Measurements from ENCODE around the gene ASAP3.

ASAP3 gene

GRCh38 chr1:23420778-23421177 lies 63.2 kb downstream of the ASAP3 start:
- no peak for TF ChIP-seq POLR2AphosphoS5 (IDR thresholded peaks at IDR 0.05; ENCODE audit: low read depth, low read length)
- no peak for TF ChIP-seq TAF1 (IDR thresholded peaks at IDR 0.05; ENCODE audit: borderline replicate concordance, insufficient read depth, low read length)
- TF ChIP-seq FOXP2 (optimal IDR thresholded peaks at IDR 0.05; ENCODE audit: borderline replicate concordance, extremely low read depth, extremely low read length, insufficient read depth): no peak
- no peak for TF ChIP-seq SIN3A (IDR thresholded peaks at IDR 0.05; ENCODE audit: borderline replicate concordance, insufficient read depth, low read length)
- no peak for TF ChIP-seq REST (IDR thresholded peaks at IDR 0.05; ENCODE audit: insufficient read depth in 1 of 2, low read depth in 2 of 2, low read length in 2 of 2)

- TF ChIP-seq POLR2AphosphoS5 (IDR thresholded peaks at IDR 0.05; ENCODE audit: low read depth, low read length) (no peak), TAF1 (IDR thresholded peaks at IDR 0.05; ENCODE audit: borderline replicate concordance, insufficient read depth, low read length) (no peak), FOXP2 (optimal IDR thresholded peaks at IDR 0.05; ENCODE audit: borderline replicate concordance, extremely low read depth, extremely low read length, insufficient read depth) (no peak), REST (IDR thresholded peaks at IDR 0.05; ENCODE audit: insufficient read depth in 1 of 2, low read depth in 2 of 2, low read length in 2 of 2) (no peak), SIN3A (IDR thresholded peaks at IDR 0.05; ENCODE audit: borderline replicate concordance, insufficient read depth, low read length) (no peak)
Observed at GRCh38 chr1:23419180-23419579, 64.8 kb downstream of the ASAP3 start.

- TF ChIP-seq SIN3A (IDR thresholded peaks at IDR 0.05; ENCODE audit: borderline replicate concordance, insufficient read depth, low read length): 0 out of 2 replicates have a peak, but pooled peaks have one; percentile 17
- no peak for TF ChIP-seq TAF1 (IDR thresholded peaks at IDR 0.05; ENCODE audit: borderline replicate concordance, insufficient read depth, low read length)
- 0 out of 2 replicates have a peak, but pooled peaks have one; percentile 17 for TF ChIP-seq POLR2AphosphoS5 (IDR thresholded peaks at IDR 0.05; ENCODE audit: low read depth, low read length)
Observed at GRCh38 chr1:23417570-23417969, 66.4 kb downstream of the ASAP3 start.

- TF ChIP-seq TAF1 (IDR thresholded peaks at IDR 0.05; ENCODE audit: borderline replicate concordance, insufficient read depth, low read length) (no peak), POLR2AphosphoS5 (IDR thresholded peaks at IDR 0.05; ENCODE audit: low read depth, low read length) (no peak), REST (IDR thresholded peaks at IDR 0.05; ENCODE audit: insufficient read depth in 1 of 2, low read depth in 2 of 2, low read length in 2 of 2) (no peak), SIN3A (IDR thresholded peaks at IDR 0.05; ENCODE audit: borderline replicate concordance, insufficient read depth, low read length) (no peak), FOXP2 (optimal IDR thresholded peaks at IDR 0.05; ENCODE audit: borderline replicate concordance, extremely low read depth, extremely low read length, insufficient read depth) (no peak)
Observed at GRCh38 chr1:23416964-23417363, 67.0 kb downstream of the ASAP3 start.

GRCh38 chr1:23408797-23409290 lies 75.1 kb downstream of the ASAP3 start:
- TF ChIP-seq REST (IDR thresholded peaks at IDR 0.05; ENCODE audit: insufficient read depth in 1 of 2, low read depth in 2 of 2, low read length in 2 of 2) (no peak), FOXP2 (optimal IDR thresholded peaks at IDR 0.05; ENCODE audit: borderline replicate concordance, extremely low read depth, extremely low read length, insufficient read depth) (no peak), POLR2AphosphoS5 (IDR thresholded peaks at IDR 0.05; ENCODE audit: low read depth, low read length) (no peak), SIN3A (IDR thresholded peaks at IDR 0.05; ENCODE audit: borderline replicate concordance, insufficient read depth, low read length) (no peak), TAF1 (IDR thresholded peaks at IDR 0.05; ENCODE audit: borderline replicate concordance, insufficient read depth, low read length) (no peak)
